Keratinocyte (primary cell): ENCODE data around the gene SCN2B. TPM values are rescaled to one million over a fixed set of nuclear protein-coding genes. Genes with fewer than 3 reads are reported as not detected.

Experiments
- DNase-seq: peaks from one replicate; pipeline ENCODE4 v3.0.0-alpha.2; 2011; ENCODE audit warnings: low read depth, missing footprints, low spot score
- FAIRE-seq: peaks from 2 replicates; lab custom pipeline; 2011; peaks lifted over from hg19 to GRCh38; lab: Jason Lieb, UNC
- H2AFZ ChIP-seq: 2 replicates; pipeline ENCODE4 v1.6.0; 2012; ENCODE audit warnings: low read length, control low read depth, inconsistent platforms; ENCODE audit not compliant: control insufficient read depth
- H3K27ac ChIP-seq: 2 replicates; pipeline ENCODE4 v1.5.1; 2011; ENCODE audit warnings: low read length; ENCODE audit not compliant: control insufficient read depth, insufficient read depth
- H3K27me3 ChIP-seq: 3 replicates; pipeline ENCODE4 v1.6.0; 2011; ENCODE audit warnings: low read length; ENCODE audit not compliant: control insufficient read depth, insufficient read depth; ENCODE audit errors: extremely low read depth
- H3K36me3 ChIP-seq, 2 experiments: 2 replicates in 1 of 2; 3 replicates in 1 of 2; pipeline ENCODE4 v1.5.1; 2011; ENCODE audit warnings: low read length in 2 of 2, mild to moderate bottlenecking in 1 of 2; ENCODE audit not compliant: control insufficient read depth in 2 of 2, insufficient read depth in 2 of 2; ENCODE audit errors: extremely low read depth in 1 of 2
- H3K4me1 ChIP-seq: 3 replicates; pipeline ENCODE4 v1.5.1; 2011; ENCODE audit warnings: low read length; ENCODE audit not compliant: control insufficient read depth, insufficient read depth; ENCODE audit errors: extremely low read depth
- H3K4me2 ChIP-seq: 3 replicates; pipeline ENCODE4 v1.6.0; 2011; ENCODE audit warnings: low read depth, low read length; ENCODE audit not compliant: control insufficient read depth, insufficient read depth; ENCODE audit errors: extremely low read depth
- H3K4me3 ChIP-seq, 3 experiments: fragments of 200-600 bp in 1 of 3; sonication (generic) in 1 of 3; 2 replicates in 2 of 3; 3 replicates in 1 of 3; pipeline ENCODE4 v1.5.1; 2011 to 2016; ENCODE audit warnings: low read length in 3 of 3, mild to moderate bottlenecking in 3 of 3, control low read depth in 2 of 3, inconsistent platforms in 1 of 3, low read depth in 1 of 3, mixed read lengths in 1 of 3, mixed run types in 1 of 3, moderate library complexity in 1 of 3; ENCODE audit not compliant: control insufficient read depth in 2 of 3, insufficient read depth in 2 of 3; ENCODE audit errors: extremely low read depth in 1 of 3
- H3K79me2 ChIP-seq: 2 replicates; pipeline ENCODE4 v1.6.0; 2012; ENCODE audit warnings: low read length; ENCODE audit not compliant: control insufficient read depth, insufficient read depth
- H3K9ac ChIP-seq: 3 replicates; pipeline ENCODE4 v1.6.0; 2011; ENCODE audit warnings: low read length; ENCODE audit not compliant: control insufficient read depth, insufficient read depth; ENCODE audit errors: extremely low read depth
- H3K9me1 ChIP-seq: 3 replicates; pipeline ENCODE4 v1.6.0; 2011; ENCODE audit warnings: low read length; ENCODE audit not compliant: control insufficient read depth, insufficient read depth; ENCODE audit errors: extremely low read depth
- H3K9me3 ChIP-seq: 2 replicates; pipeline ENCODE4 v1.5.1; 2012; ENCODE audit warnings: low read depth, low read length; ENCODE audit not compliant: control insufficient read depth
- H4K20me1 ChIP-seq: 3 replicates; pipeline ENCODE4 v1.6.0; 2011; ENCODE audit warnings: low read length; ENCODE audit not compliant: control insufficient read depth, insufficient read depth; ENCODE audit errors: extremely low read depth
- CTCF ChIP-seq, 3 experiments: IDR thresholded peaks in 1 of 3; conservative IDR thresholded peaks in 1 of 3; optimal IDR thresholded peaks in 1 of 3; 2 replicates in 2 of 3; 3 replicates in 1 of 3; pipeline versions ENCODE3 to v1.5.1; 2011; ENCODE audit warnings: low read length in 3 of 3, mild to moderate bottlenecking in 3 of 3, moderate library complexity in 2 of 3, control low read depth in 1 of 3, inconsistent platforms in 1 of 3; ENCODE audit not compliant: insufficient read depth in 2 of 3; ENCODE audit errors: extremely low read depth in 1 of 3
- EZH2 ChIP-seq: IDR thresholded peaks from one replicate; pipeline ENCODE4 v1.6.1; 2012; ENCODE audit warnings: inconsistent platforms, mild to moderate bottlenecking, low read length, moderate library complexity
- dilution Hi-C: fragments of 300-500 bp; cut with MboI; formaldehyde crosslinking; loops from one replicate; pipeline ENCODE4 v1.7.0; 2020; ENCODE audit warnings: low sequenced_read_pairs; ENCODE audit not compliant: extremely low pct_ligation_motif_present
- polyA plus RNA-seq, 5 experiments: library from polyadenylated mRNA; depleted of rRNA in 3 of 5; stranded (reverse) in 3 of 5; stranded (forward) in 1 of 5; unstranded in 1 of 5; fragments of >200 nt; gene quantifications; 1 replicate in 1 of 5; 2 replicates in 3 of 5; 3 replicates in 1 of 5; pipeline versions ENCODE4 v1.2.1 to v1.2.3, GENCODE V29; 2011 to 2012; ENCODE audit warnings: missing spikeins in 2 of 5, low read depth in 1 of 5, low replicate concordance in 1 of 5

Gene SCN2B
- polyA plus RNA-seq, 1 donor (not counting 4 experiments of a cell fraction or from before 2014, with no cell fraction given): 0.56 TPM

- Histone ChIP-seq H3K79me2 (no peaks in the 10 kb centered on the region), H3K27me3 (no peaks in the 10 kb centered on the region), H2AFZ (no peak overlapping the region), H3K9me3 (no peaks in the 10 kb centered on the region), H3K27ac (no peak overlapping the region), H3K9me1 (no peaks in the 10 kb centered on the region), H4K20me1 (no peaks in the 10 kb centered on the region), H3K9ac (no peak overlapping the region), H3K36me3 (no peaks in the 10 kb centered on the region), H3K4me1 (peaks cover 9% of the 10 kb centered on the region), H3K4me2 (no peak overlapping the region), H3K4me3 (no peak overlapping the region)
- no peak for FAIRE-seq
- TF ChIP-seq EZH2: no peak
- TF ChIP-seq CTCF (optimal IDR thresholded peaks at IDR 0.05 in 1 of 3, IDR thresholded peaks at IDR 0.05 in 1 of 3, conservative IDR thresholded peaks at IDR 0.05 in 1 of 3; ENCODE audit: extremely low read depth in 1 of 3, insufficient read depth in 2 of 3, low read length in 3 of 3): no peak
- no peak for DNase-seq
- dilution Hi-C loops: no loop called here
These were observed 48.1 kb downstream of the SCN2B start for GRCh38 chr11:118128310-118128709.

- TF ChIP-seq CTCF (optimal IDR thresholded peaks at IDR 0.05 in 1 of 3, IDR thresholded peaks at IDR 0.05 in 1 of 3, conservative IDR thresholded peaks at IDR 0.05 in 1 of 3; ENCODE audit: extremely low read depth in 1 of 3, insufficient read depth in 2 of 3, low read length in 3 of 3) (no peak), EZH2 (no peak)
- Histone ChIP-seq H4K20me1 (no peaks in the 10 kb centered on the region), H3K36me3 (no peaks in the 10 kb centered on the region), H3K27ac (no peak overlapping the region), H3K4me1 (no peaks in the 10 kb centered on the region), H2AFZ (no peak overlapping the region), H3K4me3 (no peak overlapping the region), H3K9me1 (no peaks in the 10 kb centered on the region), H3K9ac (no peak overlapping the region), H3K79me2 (no peaks in the 10 kb centered on the region), H3K9me3 (no peaks in the 10 kb centered on the region), H3K4me2 (no peak overlapping the region), H3K27me3 (no peaks in the 10 kb centered on the region)
- no peak for FAIRE-seq
- DNase-seq: peak; percentile 53
- dilution Hi-C loops: no loop called here
These were observed 50.2 kb downstream of the SCN2B start for GRCh38 chr11:118126082-118126838.
